ACC112 (cell line): ENCODE results near the gene USP37.

Source experiments
- H2AFZ ChIP-seq: fragments of 200-600 bp; sonication (generic); one replicate; pipeline ENCODE4 v1.6.0; 2017; ENCODE audit warnings: antibody characterized with exemption, low read length; ENCODE audit not compliant: unreplicated experiment
- H3K27ac ChIP-seq: fragments of 200-600 bp; sonication (generic); 2 replicates; pipeline ENCODE4 v1.5.1; 2014; ENCODE audit warnings: low read depth, mild to moderate bottlenecking, antibody characterized with exemption, low read length, moderate library complexity
- H3K27me3 ChIP-seq: fragments of 200-600 bp; sonication (generic); 2 replicates; pipeline ENCODE4 v1.6.1; 2014; ENCODE audit warnings: mild to moderate bottlenecking, antibody characterized with exemption, low read length, moderate library complexity, mixed read lengths; ENCODE audit not compliant: insufficient read depth
- H3K36me3 ChIP-seq: fragments of 200-600 bp; sonication (generic); 2 replicates; pipeline ENCODE4 v1.6.1; 2016; ENCODE audit warnings: mild to moderate bottlenecking, antibody characterized with exemption, low read length, moderate library complexity, mixed read lengths; ENCODE audit not compliant: insufficient read depth
- H3K4me1 ChIP-seq: fragments of 200-600 bp; sonication (generic); one replicate; pipeline ENCODE4 v1.6.1; 2016; ENCODE audit warnings: low read length, mixed read lengths; ENCODE audit not compliant: insufficient read depth, unreplicated experiment, control insufficient read depth
- H3K4me3 ChIP-seq: fragments of 200-600 bp; sonication (generic); 2 replicates; pipeline ENCODE4 v1.5.1; 2014; ENCODE audit warnings: mild to moderate bottlenecking, low read depth, low read length
- H3K79me2 ChIP-seq: fragments of 200-600 bp; sonication (generic); one replicate; pipeline ENCODE4 v1.6.0; 2016; ENCODE audit warnings: low read length; ENCODE audit not compliant: control insufficient read depth, unreplicated experiment, insufficient read depth

Gene USP37

GRCh38 chr2:218452079-218452478 lies 116.1 kb downstream of the USP37 start:
- Histone ChIP-seq H3K27me3 (no peaks in the 10 kb centered on the region), H3K79me2 (no peaks in the 10 kb centered on the region), H3K36me3 (peaks cover 15% of the 10 kb centered on the region), H3K27ac (no peak overlapping the region), H3K4me3 (no peak overlapping the region), H3K4me1 (peaks cover 5% of the 10 kb centered on the region), H2AFZ (no peak overlapping the region)

GRCh38 chr2:218448934-218449333 lies 119.2 kb downstream of the USP37 start:
- H3K27me3 ChIP-seq = no peaks in the 10 kb centered on the region
- no peaks in the 10 kb centered on the region for H3K79me2 ChIP-seq
- no peak overlapping the region for H3K4me3 ChIP-seq
- H3K27ac ChIP-seq = no peak overlapping the region
- H3K4me1 ChIP-seq = peaks cover 5% of the 10 kb centered on the region
- H2AFZ ChIP-seq = no peak overlapping the region
- H3K36me3 ChIP-seq = peaks cover under 1% of the 10 kb centered on the region; the same call in 1 of the 2 replicates

- Histone ChIP-seq H3K36me3 (no peaks in the 10 kb centered on the region), H3K4me1 (peaks cover 5% of the 10 kb centered on the region), H3K4me3 (no peak overlapping the region), H3K27me3 (no peaks in the 10 kb centered on the region), H2AFZ (no peak overlapping the region), H3K27ac (no peak overlapping the region), H3K79me2 (no peaks in the 10 kb centered on the region)
Observed at GRCh38 chr2:218447072-218447471, 121.1 kb downstream of the USP37 start.

DNA sequence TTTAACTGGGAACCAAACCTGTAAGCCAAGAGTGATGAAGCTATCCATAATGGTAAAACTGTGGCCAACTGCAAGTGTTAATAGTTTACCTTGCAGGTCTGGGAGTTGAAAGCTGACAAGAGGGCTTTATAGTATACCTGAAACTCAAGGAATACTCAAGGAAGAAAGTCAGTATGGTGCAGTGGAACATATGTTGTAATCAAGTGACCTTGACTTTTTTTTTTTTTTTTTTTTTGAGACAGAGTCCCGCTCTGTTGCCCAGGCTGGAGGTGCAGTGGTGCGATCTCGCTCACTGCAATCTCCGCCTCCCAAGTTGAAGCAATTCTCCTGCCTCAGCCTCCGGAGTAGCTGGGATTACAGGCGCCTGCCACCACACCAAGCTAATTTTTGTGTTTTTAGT lies 121.6 kb downstream of the USP37 start:
- no peaks in the 10 kb centered on the region for H3K27me3 ChIP-seq
- no peak overlapping the region for H3K27ac ChIP-seq
- H3K4me1 ChIP-seq = peaks cover 5% of the 10 kb centered on the region
- H3K4me3 ChIP-seq = no peak overlapping the region
- no peaks in the 10 kb centered on the region for H3K36me3 ChIP-seq
- no peaks in the 10 kb centered on the region for H3K79me2 ChIP-seq
- no peak overlapping the region for H2AFZ ChIP-seq

DNA sequence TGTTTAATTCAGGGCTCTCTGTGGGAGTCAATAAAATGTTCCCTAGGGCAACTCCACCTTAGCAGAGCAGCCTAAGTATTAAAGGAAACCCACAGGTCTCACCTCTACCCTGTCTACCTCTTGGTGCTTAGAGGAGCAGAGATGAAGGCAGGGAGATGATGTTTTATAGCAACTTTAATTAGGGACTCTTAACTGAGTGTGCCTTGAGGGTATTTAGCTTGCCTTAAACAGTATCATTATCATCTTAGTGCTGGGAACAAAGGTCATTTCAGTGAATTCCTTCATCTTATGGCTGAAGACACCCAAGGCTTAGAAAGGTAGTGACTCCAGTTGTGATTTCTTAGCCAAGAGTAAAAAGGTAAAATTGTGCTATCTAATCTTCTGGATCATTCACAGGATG lies 122.5 kb downstream of the USP37 start:
- no peaks in the 10 kb centered on the region for H3K36me3 ChIP-seq
- H2AFZ ChIP-seq = no peak overlapping the region
- H3K4me3 ChIP-seq = no peak overlapping the region
- peaks cover 5% of the 10 kb centered on the region for H3K4me1 ChIP-seq
- no peaks in the 10 kb centered on the region for H3K79me2 ChIP-seq
- H3K27me3 ChIP-seq = no peaks in the 10 kb centered on the region
- no peak overlapping the region for H3K27ac ChIP-seq

GRCh38 chr2:218444692-218445357 lies 123.3 kb downstream of the USP37 start:
- no peaks in the 10 kb centered on the region for H3K27me3 ChIP-seq
- peaks cover 5% of the 10 kb centered on the region for H3K4me1 ChIP-seq
- H2AFZ ChIP-seq = no peak overlapping the region
- no peak overlapping the region for H3K27ac ChIP-seq
- no peaks in the 10 kb centered on the region for H3K36me3 ChIP-seq
- H3K4me3 ChIP-seq = no peak overlapping the region
- H3K79me2 ChIP-seq = no peaks in the 10 kb centered on the region

GRCh38 chr2:218438596-218438995 lies 129.6 kb downstream of the USP37 start:
- Histone ChIP-seq H3K27me3 (no peaks in the 10 kb centered on the region), H3K79me2 (no peaks in the 10 kb centered on the region), H3K4me1 (no peaks in the 10 kb centered on the region), H3K27ac (no peak overlapping the region), H3K4me3 (no peak overlapping the region), H3K36me3 (no peaks in the 10 kb centered on the region), H2AFZ (no peak overlapping the region)

DNA sequence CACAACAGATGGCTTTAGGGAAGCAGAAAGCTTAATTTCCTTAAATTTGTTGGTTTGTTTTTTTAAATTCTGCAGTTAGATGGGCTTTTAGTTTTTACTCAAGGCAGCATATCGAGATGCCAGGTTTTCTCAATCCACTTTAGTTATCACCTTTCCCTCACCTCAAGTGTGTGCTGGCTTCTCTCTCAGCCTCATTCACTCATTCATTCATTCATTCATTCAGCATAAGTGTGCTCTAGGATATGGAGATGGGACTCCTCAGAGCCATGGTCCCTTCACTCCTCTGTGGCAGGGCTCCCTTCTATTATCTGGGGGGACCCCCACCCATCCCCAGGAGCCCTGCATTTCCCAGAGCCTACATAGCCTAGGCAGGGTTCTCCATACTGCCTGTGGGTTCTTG lies 130.2 kb downstream of the USP37 start:
- no peak overlapping the region for H2AFZ ChIP-seq
- no peak overlapping the region for H3K27ac ChIP-seq
- no peaks in the 10 kb centered on the region for H3K79me2 ChIP-seq
- H3K4me1 ChIP-seq = no peaks in the 10 kb centered on the region
- H3K36me3 ChIP-seq = no peaks in the 10 kb centered on the region
- H3K27me3 ChIP-seq = no peaks in the 10 kb centered on the region
- H3K4me3 ChIP-seq = no peak overlapping the region

GRCh38 chr2:218436992-218437391 lies 131.2 kb downstream of the USP37 start:
- no peak overlapping the region for H3K27ac ChIP-seq
- 0 out of 2 replicates have a peak, but pooled peaks cover 8% of the 10 kb centered on the region for H3K27me3 ChIP-seq
- H3K4me1 ChIP-seq = no peaks in the 10 kb centered on the region
- H2AFZ ChIP-seq = no peak overlapping the region
- no peaks in the 10 kb centered on the region for H3K79me2 ChIP-seq
- no peak overlapping the region for H3K4me3 ChIP-seq
- no peaks in the 10 kb centered on the region for H3K36me3 ChIP-seq

GRCh38 chr2:218435003-218435982 lies 132.9 kb downstream of the USP37 start:
- Histone ChIP-seq H2AFZ (no peak overlapping the region), H3K27ac (no peak overlapping the region), H3K79me2 (no peaks in the 10 kb centered on the region), H3K4me1 (no peaks in the 10 kb centered on the region), H3K27me3 (0 out of 2 replicates have a peak, but pooled peaks cover 9% of the 10 kb centered on the region), H3K36me3 (no peaks in the 10 kb centered on the region), H3K4me3 (no peak overlapping the region)
